ENCODE results near the gene CDCA3. TPM values are rescaled to one million over a fixed set of nuclear protein-coding genes. Genes with fewer than 3 reads are reported as not detected.
A peak's percentile ranks its signal among the peaks of the same experiment; 100 is the strongest.
"Not testable (repeated sequence)": the region's sequence is repeated elsewhere in the genome, so short reads cannot be mapped to it uniquely, and the experiment has no call there.

The CDCA3 gene
- total RNA-seq, 4 donors from 2014 or later = 0.47 to 1.6 (median 1.1) TPM

DNA sequence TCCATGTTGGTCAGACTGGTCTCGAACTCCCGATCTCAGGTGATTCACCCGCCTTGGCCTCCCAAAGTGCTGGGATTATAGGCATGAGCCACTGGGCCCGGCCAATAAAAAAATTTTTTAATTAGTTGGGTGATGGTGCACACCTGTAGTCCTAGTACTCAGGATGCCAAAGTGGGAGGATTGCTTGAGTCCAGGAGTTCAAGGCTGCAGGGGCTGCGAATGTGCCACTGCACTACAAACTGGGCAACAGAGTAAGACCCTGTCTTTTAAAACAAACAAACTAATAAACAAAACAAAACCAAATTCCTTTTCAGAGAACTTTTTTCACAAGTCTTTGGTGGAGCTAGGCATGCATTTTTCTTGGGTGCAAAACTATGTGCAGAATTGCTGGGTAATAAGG, 32.2 kb upstream of the CDCA3 start:
- TF ChIP-seq, protein P1, sequence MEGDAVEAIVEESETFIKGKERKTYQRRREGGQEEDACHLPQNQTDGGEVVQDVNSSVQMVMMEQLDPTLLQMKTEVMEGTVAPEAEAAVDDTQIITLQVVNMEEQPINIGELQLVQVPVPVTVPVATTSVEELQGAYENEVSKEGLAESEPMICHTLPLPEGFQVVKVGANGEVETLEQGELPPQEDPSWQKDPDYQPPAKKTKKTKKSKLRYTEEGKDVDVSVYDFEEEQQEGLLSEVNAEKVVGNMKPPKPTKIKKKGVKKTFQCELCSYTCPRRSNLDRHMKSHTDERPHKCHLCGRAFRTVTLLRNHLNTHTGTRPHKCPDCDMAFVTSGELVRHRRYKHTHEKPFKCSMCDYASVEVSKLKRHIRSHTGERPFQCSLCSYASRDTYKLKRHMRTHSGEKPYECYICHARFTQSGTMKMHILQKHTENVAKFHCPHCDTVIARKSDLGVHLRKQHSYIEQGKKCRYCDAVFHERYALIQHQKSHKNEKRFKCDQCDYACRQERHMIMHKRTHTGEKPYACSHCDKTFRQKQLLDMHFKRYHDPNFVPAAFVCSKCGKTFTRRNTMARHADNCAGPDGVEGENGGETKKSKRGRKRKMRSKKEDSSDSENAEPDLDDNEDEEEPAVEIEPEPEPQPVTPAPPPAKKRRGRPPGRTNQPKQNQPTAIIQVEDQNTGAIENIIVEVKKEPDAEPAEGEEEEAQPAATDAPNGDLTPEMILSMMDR (IDR thresholded peaks at IDR 0.05) = no peak
- DNase-seq (ENCODE audit: low spot score) (no peak), ATAC-seq (ENCODE audit: low FRiP score) (no peak)

DNA sequence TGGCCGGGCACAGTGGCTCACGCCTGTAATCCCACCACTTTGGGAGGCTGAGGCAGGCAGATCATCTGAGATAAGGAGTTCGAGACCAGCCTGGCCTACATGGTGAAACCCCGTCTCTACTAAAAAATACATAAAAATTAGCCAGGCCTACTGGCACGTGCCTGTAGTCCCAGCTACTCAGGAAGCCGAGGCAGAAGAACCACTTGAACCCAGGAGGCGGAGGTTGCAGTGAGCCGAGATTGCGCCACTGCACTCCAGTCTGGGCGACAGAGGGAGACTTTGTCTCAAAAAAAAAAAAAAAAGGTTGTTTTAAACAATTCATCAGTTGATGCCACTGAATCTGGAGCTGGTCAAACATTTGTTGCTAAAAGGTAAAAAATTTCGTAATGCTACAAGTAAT, 28.7 kb upstream of the CDCA3 start:
- DNase-seq (ENCODE audit: low spot score); ATAC-seq (ENCODE audit: low FRiP score): not testable (repeated sequence)

DNA sequence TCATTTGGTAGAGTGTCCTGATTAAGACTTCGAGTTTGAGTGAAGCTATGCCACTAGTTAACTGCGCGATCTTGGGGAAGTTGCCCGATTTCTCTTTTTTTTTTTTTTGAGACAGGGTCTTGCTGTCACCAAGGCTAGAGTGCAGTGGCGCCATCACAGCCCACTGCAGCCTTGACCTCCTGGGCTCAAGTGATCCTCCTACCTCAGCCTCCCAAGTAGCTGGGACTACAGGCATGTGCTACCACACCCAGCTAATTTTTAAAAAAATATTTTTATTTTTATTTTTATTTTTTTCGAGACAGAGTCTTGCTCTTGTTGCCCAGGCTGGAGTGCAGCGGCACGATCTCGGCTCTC, 22.9 kb upstream of the CDCA3 start:
- not testable (repeated sequence) for DNase-seq (ENCODE audit: low spot score); ATAC-seq (ENCODE audit: low FRiP score)

DNA sequence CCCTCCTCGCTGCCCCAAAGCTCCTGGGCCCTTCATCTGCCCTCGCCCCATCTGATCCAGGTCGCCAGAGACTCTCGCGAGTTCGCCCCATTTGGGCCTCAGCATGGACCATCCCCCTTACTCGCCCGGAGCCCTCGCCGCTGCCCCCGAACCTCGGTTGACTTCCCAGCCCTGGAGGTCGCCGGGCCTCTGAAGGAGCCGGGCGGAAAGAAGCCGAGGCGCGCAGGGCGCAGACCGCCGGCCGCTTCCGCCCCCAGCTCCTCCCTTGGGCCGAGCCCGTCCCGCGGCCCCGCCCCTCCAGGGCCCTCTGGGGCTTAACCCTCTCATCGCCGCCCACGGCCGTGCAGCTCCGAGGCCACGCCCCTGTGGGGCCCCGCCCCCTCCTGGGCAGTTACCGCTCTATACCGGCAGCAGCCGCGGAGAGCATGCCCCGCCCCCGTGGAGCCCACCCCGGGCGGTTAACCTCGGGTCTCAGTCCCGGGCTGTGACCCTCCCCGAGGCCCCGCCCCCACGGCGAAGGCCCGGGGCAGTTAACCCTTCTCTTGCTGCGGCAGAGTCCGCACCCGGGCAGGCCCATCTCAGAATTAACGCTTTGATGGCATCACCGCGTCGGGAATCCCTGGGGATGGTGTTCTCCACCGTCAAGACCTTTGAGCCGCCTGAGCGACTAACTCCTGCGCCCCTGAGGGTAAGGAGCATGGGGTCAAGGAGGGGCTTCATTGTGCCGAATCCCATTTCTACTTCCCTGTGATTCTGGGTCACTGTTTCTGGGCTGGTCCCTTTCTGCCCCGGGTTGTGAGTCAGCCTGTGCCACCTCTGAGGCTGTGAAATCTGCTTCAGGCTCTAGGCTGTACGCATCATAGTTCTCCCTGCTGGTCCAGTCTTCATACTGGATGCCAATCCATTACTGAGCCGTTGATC, 22.3 kb upstream of the CDCA3 start, which contains the start of gene SPSB2:
Gene SPSB2, minus strand, starts transcription at position 210 of the 921 bp plus-strand sequence. CDS start 402 bp downstream, outside the sequence.
- ATAC-seq (ENCODE audit: low FRiP score) (peak; percentile 91), DNase-seq (ENCODE audit: low spot score) (peak; percentile 90)
- TF ChIP-seq, protein P1 (IDR thresholded peaks at IDR 0.05) = no peak

DNA sequence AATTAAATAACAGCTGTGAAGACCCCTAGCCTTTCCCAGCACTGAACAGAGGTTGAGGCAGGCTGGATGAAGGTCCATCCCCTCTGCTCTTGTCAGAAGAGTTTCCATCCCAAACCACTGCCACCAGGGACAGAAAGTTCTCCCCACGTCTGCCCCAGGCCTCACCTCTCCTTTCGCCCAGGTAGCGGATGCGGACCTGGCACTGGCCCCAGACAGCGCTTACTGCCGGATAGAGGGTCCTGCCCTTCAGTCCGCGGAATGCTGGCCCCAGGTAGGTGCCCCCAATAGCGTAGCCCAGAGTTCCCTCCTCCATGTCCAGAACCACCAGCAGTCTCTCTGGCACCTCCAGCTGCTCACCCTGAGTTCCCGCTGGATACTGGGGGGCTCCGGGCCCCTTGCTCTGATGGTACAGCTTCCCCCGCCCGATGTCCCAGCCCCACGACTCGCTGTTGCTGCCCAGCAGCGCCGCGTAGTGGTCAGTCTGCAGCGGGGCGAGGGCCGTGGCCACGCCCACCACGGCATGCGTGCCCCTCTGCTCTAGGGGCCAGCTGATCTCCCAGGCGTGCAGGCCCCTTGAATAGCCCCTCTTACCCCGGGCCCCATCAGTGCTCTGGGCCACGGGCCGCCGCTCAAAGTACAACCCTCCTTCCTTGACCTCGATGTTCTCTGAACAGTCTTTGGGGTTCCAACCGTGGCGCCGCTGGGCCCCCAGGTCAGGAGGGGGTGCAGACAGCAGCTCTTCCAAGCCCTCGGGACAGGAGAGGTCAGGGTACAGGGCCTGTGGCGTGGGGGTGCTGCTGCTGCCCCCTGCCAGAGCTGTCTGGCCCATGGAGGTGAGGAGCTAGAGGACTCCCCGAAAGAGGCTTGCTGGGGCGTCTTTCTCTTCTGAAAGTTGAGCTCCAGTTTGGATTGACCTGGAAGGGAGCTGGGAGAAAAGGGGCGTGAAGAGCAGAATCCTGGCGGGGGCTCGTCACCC, 21.3 kb upstream of the CDCA3 start:
- peak; percentile 66 for DNase-seq (ENCODE audit: low spot score)
- TF ChIP-seq, protein P1 (IDR thresholded peaks at IDR 0.05) = peak in 1 of 3 donors; percentile 69
- ATAC-seq (ENCODE audit: low FRiP score) = peak; percentile 48

DNA sequence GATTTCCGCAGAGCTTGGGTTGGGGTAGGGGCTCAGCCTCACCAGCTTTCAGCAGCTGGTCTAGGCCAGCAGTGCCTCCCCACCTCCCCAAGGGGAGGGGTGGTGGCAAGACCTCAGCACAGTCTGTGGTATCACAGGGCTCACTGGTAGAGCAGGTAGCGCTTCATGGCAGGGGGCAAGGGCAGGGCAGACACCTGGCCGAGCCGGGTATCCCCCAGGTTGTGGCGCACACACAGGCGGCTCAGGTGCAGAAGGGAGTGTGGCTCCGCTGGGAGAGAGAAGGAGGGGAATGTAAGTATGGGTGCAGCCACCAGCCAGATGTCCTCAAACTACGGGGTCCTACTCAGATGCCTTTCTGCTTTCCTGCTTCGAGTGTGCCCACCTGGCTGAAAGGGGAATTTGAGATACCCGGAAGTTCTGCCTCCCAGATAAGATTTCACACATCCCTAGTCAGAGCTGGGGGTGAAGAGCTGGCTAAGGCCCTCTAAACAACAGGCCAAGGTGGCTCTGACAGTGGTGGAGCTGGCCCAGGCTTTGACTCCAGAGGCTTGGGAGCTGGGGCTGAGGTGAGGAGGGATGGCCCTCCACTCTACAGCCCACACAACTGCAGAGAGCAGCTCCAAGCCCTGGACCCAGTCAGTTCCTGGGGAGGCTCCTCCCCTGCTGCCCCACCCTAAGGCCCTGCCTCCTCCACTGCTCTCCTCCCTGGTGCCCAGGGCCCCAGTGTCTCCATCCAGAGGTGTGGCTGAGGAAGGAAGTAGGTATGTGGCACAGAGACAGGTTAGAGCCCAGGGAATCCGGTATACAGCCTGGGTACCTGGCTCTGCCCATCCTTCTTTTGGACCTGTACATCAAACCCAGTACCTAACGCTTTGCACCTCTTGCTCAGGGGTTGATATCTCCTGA, 20.2 kb upstream of the CDCA3 start:
- ATAC-seq (ENCODE audit: low FRiP score) (no peak), DNase-seq (ENCODE audit: low spot score) (no peak)
- TF ChIP-seq, protein P1 (IDR thresholded peaks at IDR 0.05) = no peak

DNA sequence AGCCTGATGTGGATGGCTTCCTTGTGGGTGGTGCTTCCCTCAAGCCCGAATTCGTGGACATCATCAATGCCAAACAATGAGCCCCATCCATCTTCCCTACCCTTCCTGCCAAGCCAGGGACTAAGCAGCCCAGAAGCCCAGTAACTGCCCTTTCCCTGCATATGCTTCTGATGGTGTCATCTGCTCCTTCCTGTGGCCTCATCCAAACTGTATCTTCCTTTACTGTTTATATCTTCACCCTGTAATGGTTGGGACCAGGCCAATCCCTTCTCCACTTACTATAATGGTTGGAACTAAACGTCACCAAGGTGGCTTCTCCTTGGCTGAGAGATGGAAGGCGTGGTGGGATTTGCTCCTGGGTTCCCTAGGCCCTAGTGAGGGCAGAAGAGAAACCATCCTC, 19.2 kb upstream of the CDCA3 start:
- DNase-seq (ENCODE audit: low spot score); ATAC-seq (ENCODE audit: low FRiP score): not testable (repeated sequence)

Measured in omental fat pad (tissue), 4 donors.